ENCODE measurements around the gene SNAPC5.

Gene SNAPC5

DNA sequence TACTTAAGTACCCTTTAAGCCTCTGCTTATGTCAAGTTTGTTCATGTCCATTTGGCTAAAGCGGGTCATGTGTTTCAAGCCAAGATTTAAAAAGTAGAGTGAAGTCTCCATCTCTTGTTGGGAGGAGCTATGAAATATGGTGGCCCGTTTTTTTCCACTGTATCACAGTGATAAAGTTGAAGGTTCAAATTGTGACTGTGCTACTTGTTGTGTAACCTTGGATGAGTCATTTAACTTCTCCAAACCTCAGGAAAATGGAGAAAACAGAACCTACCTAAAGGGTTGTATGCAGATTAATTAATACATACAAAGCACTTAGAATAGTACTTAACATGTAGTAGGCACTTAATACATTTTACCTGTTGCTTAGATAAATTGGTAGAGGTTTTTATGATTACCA is 43.4 kb downstream of the SNAPC5 start:
- no peak for DNase-seq

GRCh38 chr15:66452971-66453580 is 44.5 kb downstream of the SNAPC5 start:
- DNase-seq, result no peak

DNA sequence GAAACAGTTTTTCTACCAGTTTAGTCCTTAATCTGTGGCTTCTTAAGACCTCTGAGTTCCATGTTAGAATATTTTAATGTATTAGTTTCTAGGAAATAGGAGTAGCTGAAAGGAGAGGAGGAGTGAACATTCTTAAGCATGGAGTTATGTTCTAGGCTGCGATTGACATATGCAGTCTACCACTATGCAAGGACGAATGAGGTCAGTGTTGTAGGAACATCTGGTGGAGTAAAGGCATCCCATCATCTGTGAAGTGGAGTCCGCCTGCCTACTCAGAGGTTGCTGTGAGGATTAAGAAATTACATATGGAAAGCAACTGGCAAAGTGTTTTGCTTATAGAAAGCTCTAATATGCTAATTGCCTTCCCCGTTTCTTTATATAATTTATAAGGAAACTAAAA is 45.1 kb downstream of the SNAPC5 start:
- DNase-seq, result no peak
